NCI-H2227 (cell line): ENCODE results near the gene FAM171A1.

Experiments used
- DNase-seq: peaks from one replicate; lab custom pipeline; 2025; ENCODE audit not compliant: unreplicated experiment; lab: John Stamatoyannopoulos, UW

Gene FAM171A1

GRCh38 chr10:15252396-15252795, 118.7 kb downstream of the FAM171A1 start:
- no peak for DNase-seq

GRCh38 chr10:15251791-15252380, 119.2 kb downstream of the FAM171A1 start:
- DNase-seq: no peak

GRCh38 chr10:15245530-15245929, 125.6 kb downstream of the FAM171A1 start:
- no peak for DNase-seq

DNA sequence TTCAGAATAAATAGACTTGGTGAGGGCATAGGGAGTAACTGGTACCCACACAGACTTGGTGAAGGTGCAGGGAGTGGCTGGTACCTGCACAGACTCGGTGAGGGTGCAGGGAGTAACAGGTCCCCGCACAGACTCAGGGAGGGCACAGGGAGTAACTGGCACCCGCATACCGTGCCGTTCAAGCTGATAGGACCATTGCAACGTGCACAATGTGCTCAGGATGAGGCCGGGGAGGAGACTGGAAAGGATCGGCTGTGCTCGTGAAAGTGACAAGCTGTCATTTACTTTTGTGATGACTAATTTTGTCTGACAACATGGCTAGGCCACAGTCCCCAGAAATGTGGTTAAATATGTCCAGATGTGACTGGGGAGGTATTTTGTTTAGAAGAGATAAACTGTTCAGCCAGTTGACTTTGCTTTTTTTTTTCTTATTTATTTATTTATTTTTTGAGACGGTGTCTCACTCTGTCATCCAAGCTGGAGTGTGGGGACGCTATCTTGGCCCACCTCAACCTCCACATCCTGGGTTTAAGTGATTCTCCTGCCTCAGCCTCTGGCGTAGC, 126.4 kb downstream of the FAM171A1 start:
- no peak for DNase-seq

- DNase-seq: no peak
Measured at GRCh38 chr10:15242261-15242840, 128.7 kb downstream of the FAM171A1 start.

DNA sequence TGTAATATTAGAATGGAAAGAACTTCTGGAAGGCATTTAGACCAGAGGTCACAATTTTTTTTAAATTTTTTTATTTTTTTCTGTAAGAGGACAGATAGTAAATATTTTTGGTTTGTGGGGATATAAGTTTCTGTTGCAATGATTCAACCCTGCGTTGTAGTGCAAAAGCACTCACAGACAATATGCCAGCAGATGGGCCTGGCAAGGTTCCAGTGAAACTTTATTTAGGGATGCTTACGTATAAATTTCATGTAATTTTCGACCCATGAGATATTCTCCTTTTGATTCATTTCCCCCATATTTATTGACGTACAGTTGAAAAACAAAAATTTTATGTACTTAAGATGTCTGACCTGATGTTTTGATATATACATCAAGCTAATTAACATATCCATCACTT, 129.8 kb downstream of the FAM171A1 start:
- no peak for DNase-seq

DNA sequence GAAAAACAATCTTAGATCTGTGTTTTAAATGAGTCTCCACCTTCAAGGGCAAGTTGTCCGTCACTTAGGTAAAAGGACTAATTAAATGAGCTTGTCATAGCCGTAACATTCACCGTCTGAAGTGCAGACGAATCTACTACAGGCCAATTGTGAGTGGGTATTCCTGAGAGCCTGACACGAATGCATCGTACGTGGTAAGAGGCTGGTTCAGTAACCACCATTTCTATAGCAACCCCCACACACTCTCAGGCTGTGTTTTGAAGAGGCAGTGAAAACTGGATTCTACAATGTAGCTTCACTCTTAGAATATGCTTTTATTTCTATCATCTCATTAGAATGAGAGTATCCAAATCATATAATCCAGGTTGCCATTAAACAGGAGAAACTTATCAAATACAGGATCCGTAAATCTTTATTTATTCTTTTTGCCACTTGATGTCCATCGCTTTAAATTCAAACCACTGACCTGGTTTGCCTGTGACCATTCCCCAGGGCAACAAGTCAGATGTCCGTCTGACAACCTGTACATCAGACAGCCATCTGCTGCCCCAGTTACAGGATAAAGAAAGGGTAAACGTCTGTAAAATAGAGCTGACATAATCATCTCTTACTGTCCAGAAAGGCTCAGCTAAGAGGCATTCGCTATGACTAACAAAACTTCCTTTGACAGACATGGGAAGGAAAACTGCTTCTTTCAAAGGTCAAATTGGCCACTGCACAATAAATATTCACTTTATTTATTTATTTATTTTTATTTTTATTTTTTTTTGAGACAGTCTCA, 132.3 kb downstream of the FAM171A1 start:
- peak; percentile 5 for DNase-seq

DNA sequence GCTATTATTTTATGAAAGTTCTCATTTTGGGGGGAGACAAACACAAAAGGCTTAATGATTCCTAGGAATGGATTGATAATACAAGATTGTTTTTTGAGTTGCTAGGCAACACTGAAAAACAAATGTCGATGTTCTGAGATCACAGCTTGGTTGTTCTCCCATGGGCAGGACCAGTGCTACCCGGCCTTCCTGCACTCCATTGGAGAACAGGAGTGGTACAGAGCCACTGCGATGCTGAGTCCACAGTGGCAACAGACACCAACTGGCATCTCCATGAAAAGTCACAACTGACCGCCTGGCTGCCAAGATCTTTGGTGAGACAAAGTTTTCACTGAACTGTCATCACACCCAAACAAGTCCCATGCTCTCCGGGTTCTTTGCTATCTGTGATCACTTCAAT, 133.7 kb downstream of the FAM171A1 start:
- no peak for DNase-seq

GRCh38 chr10:15236340-15236739, 134.7 kb downstream of the FAM171A1 start:
- DNase-seq: no peak

DNA sequence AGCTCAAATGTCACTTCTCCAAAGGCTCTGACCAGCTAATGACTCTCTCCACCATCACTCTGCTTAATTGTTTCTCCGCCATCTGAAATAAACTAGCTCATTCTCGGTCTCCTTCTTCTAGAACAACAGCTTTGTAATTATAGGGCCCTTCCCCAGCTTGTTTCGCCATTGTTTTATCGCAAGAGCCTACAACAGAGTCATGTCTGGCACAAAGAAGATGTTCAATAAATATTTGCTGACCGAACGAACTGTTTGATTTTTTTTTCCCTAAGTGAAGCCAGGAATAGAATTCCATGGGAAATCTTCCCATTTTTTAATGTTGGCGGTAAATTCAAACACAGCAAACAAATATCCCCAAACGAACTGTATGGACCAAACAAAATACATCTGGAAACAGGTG, 138.8 kb downstream of the FAM171A1 start:
- no peak for DNase-seq

- no peak for DNase-seq
Measured at GRCh38 chr10:15231426-15231825, 139.7 kb downstream of the FAM171A1 start.

DNA sequence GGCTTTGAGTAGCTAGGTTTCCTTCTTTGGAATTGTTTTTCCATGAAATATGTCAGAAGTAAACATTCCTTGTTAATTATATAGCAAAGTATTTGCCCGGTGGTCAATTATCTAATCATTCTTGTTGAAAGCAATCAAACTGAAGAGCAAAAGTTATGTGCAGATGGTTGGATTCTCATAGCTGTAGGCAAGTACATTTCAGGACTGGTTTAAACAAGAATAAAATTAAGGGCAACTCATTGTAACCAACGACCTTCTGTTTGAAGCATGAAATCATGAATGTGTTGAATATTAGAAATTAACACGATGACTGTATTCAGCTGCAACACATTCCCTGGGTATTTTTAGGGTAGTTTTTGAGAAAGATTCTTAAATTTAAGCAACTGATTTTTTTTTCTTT, 140.8 kb downstream of the FAM171A1 start:
- DNase-seq: no peak

DNA sequence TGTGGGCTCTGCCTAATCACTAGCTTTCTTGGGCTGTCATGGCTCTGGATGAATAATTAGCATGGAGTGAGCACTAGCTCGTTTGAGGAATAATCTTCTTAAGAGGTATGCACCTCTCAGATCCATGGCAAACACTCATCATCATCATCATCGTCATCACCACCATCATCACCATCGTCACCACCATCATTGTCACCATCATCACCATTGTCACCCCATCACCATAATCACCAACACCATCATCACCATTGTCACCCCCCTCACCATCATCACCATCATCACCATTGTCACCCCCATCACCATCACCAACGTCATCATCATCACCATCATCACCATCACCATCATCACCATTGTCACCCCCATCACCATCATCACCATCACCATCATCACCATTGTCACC, 141.8 kb downstream of the FAM171A1 start:
- no peak for DNase-seq

DNA sequence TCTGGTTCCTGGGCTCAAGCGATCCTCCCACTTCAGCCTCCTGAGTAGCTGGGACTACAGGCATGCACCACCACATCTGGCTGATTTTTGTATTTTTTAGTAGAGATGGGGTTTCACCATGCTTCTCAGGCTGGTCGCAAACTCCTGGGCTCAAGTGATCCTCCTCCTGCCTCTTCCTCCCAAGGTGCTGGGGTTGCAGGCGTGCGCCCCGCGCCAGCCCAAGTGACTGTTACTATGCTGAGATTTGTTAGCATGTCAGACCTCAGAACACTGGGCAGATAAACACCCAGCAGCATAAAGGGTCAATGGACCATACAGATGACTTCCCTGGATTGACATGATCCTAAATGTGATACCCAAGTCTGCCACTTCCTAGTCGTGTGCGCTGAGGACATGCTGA, 142.7 kb downstream of the FAM171A1 start:
- no peak for DNase-seq

GRCh38 chr10:15227611-15228372, 143.3 kb downstream of the FAM171A1 start:
- DNase-seq: no peak

GRCh38 chr10:15225511-15225910, 145.6 kb downstream of the FAM171A1 start:
- DNase-seq: no peak

DNA sequence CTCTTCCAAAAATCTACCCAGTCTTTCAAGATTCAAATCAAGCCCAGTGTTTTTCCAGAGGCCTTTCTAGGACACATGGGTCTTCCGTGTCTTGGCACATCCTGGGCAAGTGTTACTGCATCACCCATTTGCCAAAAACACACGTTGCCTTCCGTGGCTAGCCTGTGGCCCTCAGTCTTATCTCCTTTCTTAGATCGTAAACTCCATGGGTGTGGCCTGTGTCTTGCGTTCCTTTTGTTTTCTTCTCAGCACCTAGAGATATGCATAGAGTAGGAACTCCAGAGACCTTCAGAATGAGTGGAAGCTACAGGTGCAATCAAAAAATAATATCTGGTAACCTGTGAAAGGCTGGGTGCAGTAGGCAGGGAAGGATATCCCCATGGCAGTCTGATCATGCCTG, 146.1 kb downstream of the FAM171A1 start:
- DNase-seq: no peak

GRCh38 chr10:15223174-15223573, 147.9 kb downstream of the FAM171A1 start:
- no peak for DNase-seq

DNA sequence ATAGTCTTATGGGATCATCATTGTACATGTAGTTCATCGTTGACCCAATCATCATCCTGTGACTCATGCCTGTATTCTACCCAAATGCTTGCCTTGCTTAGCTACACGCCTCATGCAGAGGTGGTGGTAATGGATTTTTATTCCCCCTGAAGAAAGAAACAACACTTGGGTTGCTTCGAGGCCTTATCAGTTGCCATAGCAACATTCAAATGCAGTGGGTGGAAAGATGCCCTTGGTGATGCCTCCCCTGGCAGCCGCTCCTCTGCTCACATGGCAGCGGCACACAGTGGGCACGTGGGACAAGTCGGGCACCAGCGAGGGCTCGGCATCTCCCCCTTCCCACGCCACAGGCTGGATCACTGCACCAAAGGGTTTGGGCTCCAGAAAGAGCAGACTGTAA, 148.6 kb downstream of the FAM171A1 start:
- no peak for DNase-seq

DNA sequence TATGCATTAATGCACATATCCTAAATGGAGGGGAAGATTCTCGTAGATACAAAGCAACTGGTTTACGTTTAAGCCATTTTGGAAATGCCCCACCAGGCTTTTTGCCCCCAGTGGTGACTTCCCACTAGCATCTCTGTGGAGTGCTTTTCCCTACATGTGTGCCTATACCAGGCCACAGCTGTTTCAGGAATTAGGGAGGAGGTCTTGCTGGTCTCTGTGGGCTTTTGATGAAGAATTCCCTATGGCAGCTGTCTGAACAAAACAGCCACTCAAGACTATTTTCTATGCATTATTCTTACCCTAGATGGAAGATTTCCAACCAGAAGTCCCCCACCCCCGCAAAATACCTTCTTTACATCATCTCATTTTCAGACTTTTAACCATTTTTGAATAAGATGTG, 150.6 kb downstream of the FAM171A1 start:
- DNase-seq: no peak

- no peak for DNase-seq
Measured at GRCh38 chr10:15216700-15217099, 154.4 kb downstream of the FAM171A1 start.
